ENCODE results near the gene SEPTIN7.
"Not testable (repeated sequence)": the region's sequence is repeated elsewhere in the genome, so short reads cannot be mapped to it uniquely, and the experiment has no call there.

Gene SEPTIN7

DNA sequence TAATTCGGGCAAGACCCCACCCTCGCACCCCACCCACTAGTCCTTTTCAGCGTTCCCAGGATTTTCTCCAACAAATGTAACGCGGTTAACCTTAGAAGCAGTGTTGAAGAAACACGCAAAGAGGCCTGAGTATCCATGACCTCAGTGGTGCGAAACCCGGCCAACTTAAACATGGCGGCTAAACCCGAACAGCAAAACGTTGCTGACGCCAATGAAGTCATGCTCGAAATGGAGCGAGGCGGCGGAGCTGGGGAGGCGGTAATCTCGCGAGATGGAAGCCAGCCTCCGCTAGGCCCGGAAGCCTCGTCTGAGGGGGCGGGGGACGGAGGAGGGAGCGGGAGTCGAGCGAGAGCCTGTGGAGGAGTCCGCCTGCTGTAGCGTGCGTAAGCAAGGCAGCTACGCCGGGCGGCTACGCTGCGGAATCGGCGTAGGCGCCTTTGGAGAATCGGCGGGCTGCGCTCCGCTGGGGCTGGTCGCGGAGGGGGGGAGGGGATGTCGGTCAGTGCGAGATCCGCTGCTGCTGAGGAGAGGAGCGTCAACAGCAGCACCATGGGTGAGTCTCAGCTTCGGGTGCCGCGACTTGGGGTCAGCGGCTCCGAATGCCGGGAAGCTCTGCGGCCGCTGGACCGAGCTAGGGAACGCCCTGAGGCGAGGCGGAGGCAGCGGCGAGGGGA, at the start of gene SEPTIN7:
Gene SEPTIN7, plus strand, starts transcription at position 340 of the 674 bp plus-strand sequence. Its CDS starts 153 bp downstream, at position 493.
- peak; percentile 98 for DNase-seq (ENCODE audit: low read depth, low spot score)

DNA sequence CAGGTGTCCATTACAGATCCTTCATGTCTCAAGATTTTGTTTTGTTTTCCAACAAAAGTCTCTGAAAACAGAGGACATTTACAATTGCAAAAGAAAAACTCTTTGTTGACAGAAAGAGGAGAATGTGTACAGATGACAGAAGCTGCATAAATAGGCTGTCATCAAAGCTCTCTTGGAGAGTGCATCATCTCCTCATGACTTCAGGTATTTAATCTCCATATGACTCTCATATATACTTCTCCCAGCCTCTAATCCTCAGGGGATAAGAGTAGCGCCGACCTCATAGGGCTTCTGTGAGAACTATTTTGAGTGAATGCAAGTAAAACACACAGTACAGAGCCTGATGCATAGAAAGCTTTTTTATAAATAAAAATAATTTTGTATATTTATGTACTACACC, 48.1 kb upstream of the SEPTIN7 start:
- no peak for DNase-seq (ENCODE audit: low read depth, low spot score)

DNA sequence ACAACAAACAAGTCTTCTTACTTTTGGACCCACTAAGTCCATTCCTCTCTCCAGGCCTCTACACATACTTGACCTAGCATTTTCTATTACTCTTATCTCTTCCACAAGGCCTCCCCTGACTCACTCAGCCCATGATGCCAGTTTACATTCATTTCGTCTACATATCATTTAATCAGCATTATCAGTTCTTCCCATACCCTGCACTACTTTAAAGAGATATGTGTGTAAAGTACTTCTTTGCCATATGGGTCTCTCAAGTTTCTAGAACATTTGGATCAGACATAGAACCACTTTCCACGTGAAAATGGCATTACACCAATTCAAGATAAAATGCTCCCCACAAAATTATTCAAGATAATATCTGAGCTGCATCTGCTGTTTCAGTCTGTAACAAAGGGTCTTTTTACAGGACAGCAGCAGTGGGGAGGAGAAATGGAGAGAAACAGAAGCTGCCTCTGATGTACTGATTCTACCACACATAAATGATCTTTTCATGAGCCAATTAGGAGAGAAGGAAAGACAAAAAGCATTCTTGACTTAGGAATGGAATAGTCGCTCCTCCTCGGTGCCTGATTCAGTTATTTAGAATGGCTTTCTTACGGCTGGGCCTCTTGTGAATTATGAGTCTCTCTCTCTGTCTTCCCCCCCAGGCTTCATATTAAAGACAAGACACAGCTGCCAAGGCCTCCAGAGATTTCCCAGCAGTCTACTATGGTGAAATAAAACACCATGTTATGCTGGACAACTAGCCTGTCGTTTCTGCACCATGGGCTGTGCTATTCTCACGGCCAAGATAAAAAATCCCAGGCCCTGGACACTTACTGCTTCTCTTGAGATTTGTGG, 46.9 kb upstream of the SEPTIN7 start:
- no peak for DNase-seq (ENCODE audit: low read depth, low spot score)

DNA sequence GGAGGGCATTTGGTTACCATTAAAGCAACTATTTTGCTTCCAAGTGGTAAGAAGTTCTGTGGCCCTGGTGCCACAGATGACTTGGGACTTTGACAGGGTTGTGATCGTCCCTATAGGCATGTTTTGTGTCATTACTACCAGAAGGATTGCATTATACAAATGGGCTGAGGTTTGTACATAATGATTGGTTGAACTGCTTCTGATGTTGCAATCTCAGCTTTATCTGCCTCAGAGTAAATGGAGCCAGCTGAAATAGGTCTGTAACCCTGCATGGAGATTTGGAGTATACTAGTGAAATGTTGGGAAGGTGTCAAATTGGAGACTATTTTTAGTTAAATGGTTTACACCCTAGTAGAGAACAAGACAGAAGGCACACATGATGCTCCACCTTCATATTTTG, 46.1 kb upstream of the SEPTIN7 start:
- no peak for DNase-seq (ENCODE audit: low read depth, low spot score)

DNA sequence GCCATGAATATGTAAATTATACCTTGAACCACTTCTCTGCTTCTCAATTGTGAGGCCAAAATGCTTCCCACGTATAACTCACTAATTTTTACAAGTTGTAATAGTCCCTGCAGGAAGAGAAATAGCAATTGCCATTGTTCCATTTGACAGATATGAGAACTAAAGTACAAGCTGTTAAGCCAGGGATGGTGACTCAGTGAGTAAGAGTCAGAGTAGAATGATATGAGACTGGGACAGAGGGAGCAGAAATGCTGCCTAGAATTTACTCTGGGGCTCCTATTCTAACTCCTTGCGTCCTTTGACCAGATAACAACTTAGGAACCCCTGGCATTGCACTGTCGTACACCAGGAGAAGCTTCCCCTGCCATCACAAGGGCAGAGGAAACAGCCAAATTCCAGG, 45.1 kb upstream of the SEPTIN7 start:
- DNase-seq (ENCODE audit: low read depth, low spot score), result no peak

DNA sequence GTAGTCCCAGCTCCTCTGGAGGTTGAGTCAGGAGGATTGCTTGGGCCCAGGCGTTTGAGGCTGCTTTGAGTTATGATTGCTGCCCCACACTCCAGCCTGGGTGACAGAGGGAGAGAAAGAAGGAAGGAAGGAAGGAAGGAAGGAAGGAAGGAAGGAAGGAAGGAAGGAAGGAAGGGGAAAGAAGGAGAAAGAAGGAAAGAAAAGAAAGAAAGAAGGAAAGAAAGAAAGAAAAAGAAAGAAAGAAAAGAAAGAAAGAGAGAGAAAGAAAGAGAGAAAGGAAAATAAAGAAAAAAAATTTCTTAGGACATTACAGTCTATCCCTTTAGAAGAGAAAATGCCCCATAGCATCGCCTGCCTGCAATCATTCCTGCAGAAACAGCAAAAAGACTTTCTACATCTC, 44.4 kb upstream of the SEPTIN7 start:
- DNase-seq (ENCODE audit: low read depth, low spot score), result not testable (repeated sequence)

DNA sequence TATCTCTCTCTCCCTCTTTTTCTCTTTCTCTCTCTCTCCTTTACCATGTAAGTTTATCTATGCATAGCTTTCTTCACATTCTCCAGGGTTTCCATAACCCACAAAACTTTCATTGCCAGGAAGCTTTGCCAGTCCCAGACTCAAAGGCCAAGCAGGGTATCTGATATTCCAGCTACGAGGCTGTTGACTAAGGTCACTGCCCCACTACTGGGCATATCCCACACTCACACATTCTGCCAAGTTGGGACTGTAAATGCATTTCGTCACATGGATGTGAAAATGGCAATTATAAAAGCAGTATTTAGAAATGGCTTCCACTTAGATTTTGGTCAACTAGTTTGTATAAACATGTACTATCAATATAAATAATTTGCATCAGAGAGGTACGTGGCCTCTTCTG, 43.3 kb upstream of the SEPTIN7 start:
- DNase-seq (ENCODE audit: low read depth, low spot score), result no peak

DNA sequence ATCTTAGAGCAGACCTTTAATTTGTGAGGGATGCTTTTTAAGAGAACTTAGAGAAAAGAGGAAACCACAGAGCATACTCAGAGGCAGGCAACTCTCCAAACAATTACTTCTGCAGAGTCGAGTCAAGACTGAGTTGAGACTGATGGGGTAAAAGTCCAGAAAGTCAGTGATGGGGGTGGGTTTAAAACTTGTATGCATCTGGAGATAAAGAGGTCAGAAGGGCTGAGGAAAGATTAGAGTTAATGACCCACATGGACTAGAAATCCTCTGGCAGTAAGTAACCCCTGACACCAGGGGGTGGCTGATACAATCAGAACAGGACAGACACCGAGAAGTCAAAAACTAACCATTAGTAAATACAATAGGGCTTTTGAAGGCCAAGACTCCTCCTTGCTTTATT, 42.4 kb upstream of the SEPTIN7 start:
- DNase-seq (ENCODE audit: low read depth, low spot score), result no peak

DNA sequence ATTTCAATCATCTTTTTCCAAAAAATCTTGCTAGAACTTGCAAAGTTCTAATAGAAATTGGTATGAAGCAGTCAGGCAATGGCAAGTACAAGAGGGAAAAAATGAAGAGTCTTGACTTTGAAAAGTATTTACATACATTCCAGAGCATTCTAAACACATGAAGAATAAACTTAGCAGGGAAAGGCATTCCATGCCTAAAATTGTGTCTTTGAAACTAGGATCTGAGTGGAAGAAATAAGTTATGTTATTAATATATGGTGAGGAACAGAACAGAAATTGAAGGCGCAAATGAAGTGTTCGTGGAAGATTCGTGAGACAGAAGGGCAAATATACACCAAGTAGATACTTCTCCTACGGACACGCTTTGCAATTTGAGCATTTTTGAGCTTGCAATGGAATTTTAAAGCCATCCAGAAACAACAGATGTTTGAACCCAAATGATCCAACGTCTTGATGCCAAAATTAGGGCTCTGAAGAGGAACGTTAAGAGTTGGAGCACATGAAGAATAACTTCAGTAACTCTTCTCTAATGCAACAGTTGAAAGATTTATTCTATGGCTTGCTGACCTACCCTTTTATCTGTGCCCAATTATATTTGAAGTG, 40.6 kb upstream of the SEPTIN7 start:
- no peak for DNase-seq (ENCODE audit: low read depth, low spot score)

DNA sequence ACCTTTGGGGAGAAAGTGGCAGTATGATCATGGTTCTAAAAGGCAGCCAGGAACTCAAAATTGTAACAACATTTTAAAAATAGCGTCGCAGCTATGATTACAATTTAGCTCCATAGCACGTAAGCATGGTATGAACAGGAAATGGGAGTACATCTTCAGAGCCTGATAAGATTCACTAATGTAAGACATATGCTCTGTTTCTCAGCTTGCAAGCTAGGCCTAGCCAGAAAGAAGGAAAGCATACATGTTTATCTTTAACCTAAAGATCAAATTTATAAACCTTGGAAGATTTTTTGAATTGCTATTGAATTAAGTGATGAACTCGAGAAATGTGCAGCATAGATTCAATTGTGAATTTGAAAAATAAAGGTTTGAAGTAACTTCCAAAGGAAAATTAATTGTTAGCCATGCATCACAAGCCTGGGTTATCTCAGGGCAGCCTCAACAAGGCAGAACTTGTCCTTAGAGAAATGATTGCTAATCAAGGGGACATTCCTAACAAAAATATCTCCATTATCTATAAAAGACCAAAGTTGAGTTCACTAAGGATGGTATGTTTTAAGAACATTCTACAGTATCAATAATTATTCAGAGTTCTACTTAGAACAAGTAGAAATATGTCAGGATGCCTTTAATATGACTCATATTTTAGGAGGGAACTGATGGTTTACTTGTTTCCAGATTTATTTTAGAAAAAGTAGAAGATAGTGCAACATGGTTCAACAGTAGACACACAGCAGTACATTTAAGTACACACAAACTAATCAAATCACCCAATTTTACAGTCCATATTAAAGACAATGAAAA, 38.8 kb upstream of the SEPTIN7 start:
- DNase-seq (ENCODE audit: low read depth, low spot score), result no peak

DNA sequence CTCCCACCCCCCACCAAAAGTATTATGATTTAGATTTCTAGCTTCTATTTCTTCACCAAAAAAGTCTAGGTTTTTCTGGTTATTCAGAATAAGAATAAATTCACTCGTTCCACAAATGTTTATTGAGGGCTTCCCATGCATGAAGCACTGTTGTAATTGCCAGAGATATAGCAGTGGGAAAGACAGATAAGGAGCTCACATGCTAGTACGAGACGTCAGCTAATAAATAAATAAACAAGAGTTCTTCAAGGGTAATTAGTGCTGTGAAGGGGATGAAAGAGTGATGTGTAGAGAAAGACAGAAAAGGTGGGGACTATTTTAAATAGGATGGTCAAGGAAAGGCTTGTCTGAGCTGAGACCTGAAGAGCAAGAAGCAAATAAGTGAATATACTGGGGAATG, 38.1 kb upstream of the SEPTIN7 start:
- DNase-seq (ENCODE audit: low read depth, low spot score), result no peak

DNA sequence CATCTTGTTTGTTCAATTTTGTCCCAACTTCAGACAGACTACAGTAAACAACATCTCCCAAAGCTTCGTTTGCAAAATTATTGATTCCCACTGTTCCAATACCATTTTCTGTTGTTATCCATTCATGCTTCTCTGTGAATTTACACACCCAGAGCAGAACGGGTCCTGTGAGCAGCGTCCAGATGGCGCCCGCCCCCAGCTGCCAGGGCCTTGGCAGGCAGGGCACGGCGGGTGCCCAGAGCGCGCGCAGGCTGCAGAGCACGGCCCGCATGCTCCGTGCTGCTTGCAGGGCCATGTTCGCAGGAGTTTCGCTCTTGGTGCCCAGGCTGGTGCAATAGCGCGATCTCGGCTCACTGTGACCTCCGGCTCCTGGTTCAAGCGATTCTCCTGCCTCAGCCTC, 32.5 kb upstream of the SEPTIN7 start:
- no peak for DNase-seq (ENCODE audit: low read depth, low spot score)

DNA sequence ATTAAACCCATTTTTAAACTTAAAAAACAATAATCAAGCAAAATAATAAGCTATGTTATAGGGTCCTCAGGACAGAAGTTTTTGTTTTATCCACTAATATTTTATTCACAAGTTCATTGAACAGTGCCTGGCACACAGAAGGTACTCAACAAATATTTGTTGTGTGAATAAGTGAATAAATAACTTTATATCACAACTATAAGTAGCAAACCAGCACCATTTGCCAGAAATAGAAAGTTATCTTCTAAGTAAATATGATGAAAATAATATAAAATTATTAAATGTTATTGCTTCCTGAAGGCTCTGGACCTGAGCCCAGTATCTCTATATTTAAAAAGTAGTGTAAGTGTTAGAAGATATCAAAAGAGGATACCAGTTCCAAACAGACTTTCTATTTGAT, 29.1 kb upstream of the SEPTIN7 start:
- DNase-seq (ENCODE audit: low read depth, low spot score), result no peak

DNA sequence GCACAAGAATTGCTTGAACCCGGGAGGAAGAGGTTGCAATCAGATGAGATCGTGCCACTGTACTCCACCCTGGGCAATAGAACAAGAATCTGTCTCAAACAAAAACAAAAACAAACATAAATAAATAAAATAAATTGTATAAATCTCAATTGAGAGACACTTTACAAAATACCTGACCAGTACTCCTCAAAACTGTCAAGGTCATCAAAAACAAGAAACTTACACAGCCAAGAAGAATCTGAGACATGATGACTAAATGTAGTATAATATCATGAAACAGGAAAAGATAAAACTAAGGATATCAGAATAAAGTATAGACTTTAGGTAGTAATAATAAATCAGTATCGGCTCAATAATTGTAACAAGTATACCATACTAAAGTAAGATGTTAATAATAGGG, 26.9 kb upstream of the SEPTIN7 start:
- DNase-seq (ENCODE audit: low read depth, low spot score), result no peak

DNA sequence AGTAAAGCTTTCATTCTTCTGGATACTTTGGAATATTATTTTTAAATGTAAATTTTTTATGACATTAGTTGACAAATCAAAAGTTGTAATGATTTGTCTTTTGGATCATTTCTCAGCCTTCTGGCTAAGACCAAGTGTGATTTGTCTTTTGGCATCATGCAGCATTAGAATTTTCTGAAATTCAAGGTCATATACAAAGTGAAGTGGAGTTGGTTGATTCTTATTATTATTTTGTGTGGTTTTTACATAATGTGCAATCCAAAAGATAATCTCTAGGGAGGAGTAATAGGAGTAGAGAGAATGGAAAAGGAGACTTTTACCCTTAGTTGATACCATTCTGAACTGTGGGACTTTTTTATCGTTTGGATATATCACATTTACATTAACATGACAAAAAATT, 24.2 kb upstream of the SEPTIN7 start:
- no peak for DNase-seq (ENCODE audit: low read depth, low spot score)

DNA sequence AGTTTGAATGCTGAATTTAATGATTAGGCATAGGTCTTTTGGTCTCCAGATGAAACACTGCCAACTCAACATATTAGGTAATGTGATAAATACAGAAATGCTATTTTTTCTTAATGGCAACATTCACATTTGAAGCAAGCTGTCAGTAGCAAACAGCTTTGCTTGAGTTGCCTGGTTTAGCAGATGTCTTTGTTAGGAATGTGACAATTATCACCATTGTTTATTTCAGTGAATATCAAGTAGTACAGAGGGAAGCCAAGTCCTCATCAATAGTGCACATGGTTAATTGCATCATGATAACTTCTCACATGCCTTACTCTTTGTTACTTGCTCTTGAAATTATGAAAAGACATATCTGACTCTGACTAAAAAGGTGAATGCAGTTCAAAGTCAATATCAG, 23.7 kb upstream of the SEPTIN7 start:
- DNase-seq (ENCODE audit: low read depth, low spot score), result no peak

DNA sequence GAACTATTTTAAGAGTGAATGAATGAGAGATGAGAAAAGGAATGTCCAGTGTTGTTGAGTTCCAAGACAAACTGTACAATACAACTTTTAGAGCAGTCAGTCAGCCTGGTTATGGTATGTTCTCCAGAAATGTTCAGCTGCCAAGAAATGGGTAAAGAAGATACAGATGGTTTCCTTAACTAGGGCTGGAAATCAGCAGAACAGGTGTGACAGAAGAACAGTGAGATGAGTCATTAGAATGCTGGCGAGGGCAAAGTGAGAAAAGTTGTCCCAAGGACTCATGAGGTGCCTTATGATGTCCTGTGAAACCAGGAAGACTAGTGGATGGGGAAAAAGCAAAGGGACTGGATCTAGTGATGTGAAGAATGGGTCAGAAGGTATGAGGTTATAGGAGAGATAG, 20.8 kb upstream of the SEPTIN7 start:
- no peak for DNase-seq (ENCODE audit: low read depth, low spot score)

DNA sequence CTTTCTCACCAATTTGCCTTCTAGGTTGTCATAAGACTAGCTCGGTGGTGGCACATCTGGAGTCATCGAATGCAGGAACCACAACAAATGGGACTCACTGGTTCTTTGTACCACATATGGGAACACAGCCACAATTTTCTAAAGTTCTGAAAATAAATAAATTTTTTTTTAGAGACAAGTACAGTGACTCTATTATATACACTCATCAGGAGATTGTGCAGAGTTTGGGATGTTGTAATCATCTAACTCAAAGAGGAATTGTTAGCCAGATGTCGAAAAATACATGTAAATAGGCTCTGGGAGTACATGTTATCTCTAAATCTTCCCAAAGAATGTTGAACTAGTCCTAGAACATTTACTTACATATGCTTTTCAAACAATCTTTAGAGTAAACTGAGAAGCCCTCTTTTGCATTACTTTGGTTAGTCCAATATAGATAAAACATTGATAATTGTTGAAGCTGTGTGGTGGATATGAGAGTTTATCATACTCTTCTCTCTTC, 19.6 kb upstream of the SEPTIN7 start:
- DNase-seq (ENCODE audit: low read depth, low spot score), result no peak

DNA sequence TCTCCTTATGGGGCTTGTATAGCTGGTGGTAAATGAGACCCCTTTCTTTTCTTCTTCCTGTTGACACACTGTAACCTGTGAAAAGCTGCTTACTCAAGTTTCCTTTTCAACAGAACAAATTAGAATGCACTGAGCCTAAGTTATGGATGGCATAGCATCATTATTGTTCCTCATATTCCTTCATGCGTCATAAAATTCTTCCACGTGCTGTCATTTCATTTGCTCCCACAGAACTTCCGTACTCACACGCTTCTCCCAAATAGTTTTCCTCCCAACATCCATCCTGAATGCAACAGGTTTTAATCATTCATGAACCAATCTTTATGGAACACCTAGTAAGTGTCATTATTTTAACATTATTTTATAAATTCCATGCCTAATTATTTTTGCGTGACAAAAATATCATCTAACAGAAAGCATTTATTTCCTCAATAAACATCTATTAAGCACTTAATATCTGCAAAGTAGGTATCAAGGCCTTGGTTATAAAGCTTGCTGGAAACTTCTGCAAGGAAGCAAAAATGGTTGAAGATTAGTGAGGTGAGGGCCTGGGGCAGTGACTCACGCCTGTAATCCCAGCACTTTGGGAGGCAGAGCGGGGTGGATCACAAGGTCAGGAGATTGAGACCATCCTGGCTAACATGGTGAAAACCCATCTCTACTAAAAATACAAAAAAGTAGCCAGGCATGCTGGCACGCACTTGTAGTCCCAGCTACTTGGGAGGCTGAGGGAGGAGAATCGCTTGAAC, 18.9 kb upstream of the SEPTIN7 start:
- DNase-seq (ENCODE audit: low read depth, low spot score), result no peak

DNA sequence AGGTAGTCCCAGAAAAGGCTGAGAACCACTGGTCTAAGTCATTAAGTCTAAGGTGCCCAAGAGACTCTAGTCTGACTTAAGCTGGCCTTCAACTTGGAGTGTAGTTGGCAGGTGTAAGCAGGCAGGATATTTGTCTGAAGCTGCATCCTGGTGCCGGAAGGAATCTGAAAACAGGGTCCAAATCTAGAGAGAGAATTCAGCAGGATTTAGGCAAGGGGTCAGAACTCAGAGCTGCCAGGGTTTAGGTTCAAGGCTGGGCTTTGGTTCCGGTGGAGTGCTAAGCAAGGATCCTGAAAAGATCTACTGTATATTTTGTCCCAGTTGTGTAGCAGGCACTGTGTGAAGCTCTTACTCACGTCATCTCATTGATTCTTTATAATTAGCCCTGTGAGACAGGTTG, 16.5 kb upstream of the SEPTIN7 start:
- no peak for DNase-seq (ENCODE audit: low read depth, low spot score)

DNA sequence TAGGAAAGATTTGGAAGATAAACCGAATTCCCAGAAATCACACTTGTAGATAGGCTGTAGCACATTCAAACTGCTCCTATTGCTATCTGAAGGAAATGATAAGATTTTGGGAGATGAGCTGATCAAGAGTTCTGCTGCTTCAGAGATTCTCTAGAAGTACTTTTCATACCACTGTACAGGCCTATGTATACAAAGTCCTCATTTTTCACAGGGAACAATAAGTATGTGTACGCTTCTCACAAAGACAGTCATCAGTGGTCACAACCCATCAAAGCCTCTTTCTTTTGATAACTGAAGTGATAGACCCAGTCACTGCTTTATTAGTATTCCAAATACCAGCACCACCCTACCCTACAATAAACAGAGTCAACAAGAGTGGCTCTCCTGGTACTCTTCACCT, 15.6 kb upstream of the SEPTIN7 start:
- no peak for DNase-seq (ENCODE audit: low read depth, low spot score)
